Measurements from ENCODE around the gene ALDH6A1.
A peak's percentile ranks its signal among the peaks of the same experiment; 100 is the strongest.

Gene ALDH6A1

DNA sequence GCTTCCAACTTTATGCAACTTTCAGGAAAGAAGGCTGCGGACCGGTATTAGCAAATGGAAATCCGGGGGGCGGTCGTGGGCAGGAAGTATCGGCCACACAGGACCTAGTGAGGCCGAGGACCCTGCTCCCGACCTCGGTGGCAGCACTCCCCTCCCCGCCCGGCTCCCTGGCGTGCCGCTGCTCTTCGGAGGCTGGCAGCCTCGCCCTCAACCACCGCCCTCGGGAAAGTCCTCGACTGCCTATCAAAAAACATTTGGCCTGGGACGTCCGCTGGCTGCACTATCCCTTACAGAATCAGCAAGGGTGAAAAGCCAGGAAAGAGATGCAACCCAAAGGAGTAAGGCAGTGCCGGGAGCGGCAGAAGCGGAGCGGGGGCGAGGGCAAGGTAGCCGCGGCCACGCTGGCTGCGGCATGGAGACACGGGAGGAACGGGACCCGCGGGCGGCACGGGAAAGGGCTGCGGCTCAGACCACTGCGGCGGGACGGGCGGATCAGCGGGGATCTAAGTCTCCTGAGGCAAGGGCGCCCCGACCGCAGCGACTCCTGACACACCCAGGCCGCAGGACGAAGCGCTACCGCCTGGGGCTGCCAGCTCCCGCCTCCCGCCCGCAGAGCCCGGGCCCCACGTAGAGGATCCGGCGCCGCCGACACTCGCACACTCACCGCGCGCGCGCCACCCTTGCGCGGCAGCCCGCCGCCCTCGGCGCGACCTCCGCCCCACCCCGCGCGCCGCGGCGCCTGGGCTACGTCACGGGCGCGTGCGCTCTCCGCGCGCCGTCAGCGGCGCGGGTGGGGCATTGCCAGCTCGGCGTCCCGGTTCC, 65.5 kb downstream of the ALDH6A1 start, which contains the start of the genes BBOF1 and ENTPD5:
BBOF1 (plus strand) TSS at position 764 of the 822 bp plus-strand sequence. CDS start 130 bp downstream, outside the sequence.
ENTPD5 (minus strand) TSS at position 703 of the 822 bp plus-strand sequence. CDS start 31,186 bp downstream, outside the sequence.
- peak within 1 kb of the TSS; percentile 91 to 97 for H3K4me3 Mint-ChIP-seq
- ATAC-seq (peak; percentile 98), DNase-seq (peak; percentile 80 to 81)
- H3K27me3 Mint-ChIP-seq = no peaks in the 10 kb centered on the region
- H3K4me1 Mint-ChIP-seq = peaks cover 18% of the 10 kb centered on the region
- H3K27ac Mint-ChIP-seq = peak within 1 kb of the TSS; percentile 95 to 99
- no peaks in the 10 kb centered on the region for H3K9me3 Mint-ChIP-seq

DNA sequence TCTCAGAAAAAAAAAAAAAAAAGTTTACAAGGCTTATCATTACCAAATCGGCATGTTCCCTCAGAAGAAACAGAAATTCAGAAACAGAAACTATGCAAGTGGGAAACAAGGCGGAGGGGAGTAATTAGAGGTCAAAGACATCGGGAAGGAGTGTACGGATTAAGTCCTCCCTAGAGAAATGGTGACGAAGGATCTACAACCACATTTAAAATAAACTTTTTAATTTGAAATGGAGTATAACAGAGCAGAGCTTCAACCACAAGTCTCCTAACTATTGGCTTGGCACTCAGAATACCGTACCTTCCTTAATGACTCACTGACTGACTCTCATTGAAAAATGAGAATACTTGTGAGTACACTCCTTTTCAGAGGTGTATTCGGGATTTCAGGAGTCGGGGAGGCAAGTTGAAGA, 66.1 kb downstream of the ALDH6A1 start:
- DNase-seq = no peak
- no peaks in the 10 kb centered on the region for H3K27me3 Mint-ChIP-seq
- no peaks in the 10 kb centered on the region for H3K9me3 Mint-ChIP-seq
- peaks cover 18% of the 10 kb centered on the region for H3K4me1 Mint-ChIP-seq
- H3K4me3 Mint-ChIP-seq = peak overlapping the region; percentile 91 to 97
- ATAC-seq = peak; percentile 48
- peak overlapping the region; percentile 95 to 99 for H3K27ac Mint-ChIP-seq

DNA sequence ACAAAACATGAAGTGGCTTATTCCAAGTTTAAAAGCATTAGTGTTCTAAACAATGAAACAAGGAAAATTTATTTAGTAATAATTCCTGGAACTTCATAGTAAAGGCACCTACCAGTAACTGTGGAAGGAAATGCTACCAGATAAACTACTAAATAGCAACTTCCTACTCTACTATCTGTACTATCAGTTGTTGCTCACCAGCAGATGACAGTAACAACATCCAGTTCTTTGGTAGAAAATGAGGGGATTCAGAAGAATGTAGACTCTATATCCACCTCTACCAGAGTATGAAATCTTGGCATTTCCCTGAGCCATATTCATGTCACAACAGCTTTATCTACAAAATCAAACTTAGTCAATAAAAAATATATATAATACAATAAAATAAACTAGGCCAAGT, 68.3 kb downstream of the ALDH6A1 start:
- ATAC-seq = no peak
- no peak overlapping the region for H3K27ac Mint-ChIP-seq

DNA sequence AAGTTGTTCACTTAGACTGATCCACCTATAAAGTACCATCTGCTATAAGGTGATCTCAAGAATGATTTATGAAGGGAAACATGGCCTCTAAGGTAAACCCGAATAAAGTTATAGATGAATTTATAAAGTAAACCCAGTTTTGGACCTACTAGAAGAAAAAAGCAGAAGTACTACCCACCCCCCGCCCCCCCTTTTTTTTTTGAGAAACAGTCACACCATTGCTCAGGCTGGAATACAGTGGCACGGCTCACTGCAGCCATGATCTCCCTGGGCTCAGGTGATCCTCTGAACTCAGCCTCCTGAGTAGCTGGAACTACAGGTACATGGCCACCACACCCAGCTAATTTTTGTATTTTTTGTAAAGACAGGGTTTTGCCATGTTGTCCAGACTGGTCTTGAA, 69.1 kb downstream of the ALDH6A1 start:
- H3K27ac Mint-ChIP-seq = no peak overlapping the region
- ATAC-seq (no peak), DNase-seq (no peak)
- no peaks in the 10 kb centered on the region for H3K9me3 Mint-ChIP-seq
- H3K4me3 Mint-ChIP-seq = no peak overlapping the region
- H3K27me3 Mint-ChIP-seq = no peaks in the 10 kb centered on the region
- H3K4me1 Mint-ChIP-seq = peaks cover 18% of the 10 kb centered on the region

More for the DNA sequence above, 68.3 kb downstream of the ALDH6A1 start:
- Mint-ChIP-seq H3K4me3 (no peak overlapping the region), H3K9me3 (no peaks in the 10 kb centered on the region), H3K4me1 (peaks cover 18% of the 10 kb centered on the region), H3K27me3 (no peaks in the 10 kb centered on the region)
- no peak for DNase-seq

GRCh38 chr14:74014299-74014698, 70.0 kb downstream of the ALDH6A1 start:
- DNase-seq (no peak), ATAC-seq (no peak)
- Mint-ChIP-seq H3K4me3 (no peak overlapping the region), H3K9me3 (no peaks in the 10 kb centered on the region), H3K27me3 (no peaks in the 10 kb centered on the region), H3K4me1 (peaks cover 12% of the 10 kb centered on the region), H3K27ac (no peak overlapping the region)

GRCh38 chr14:74008843-74009499, 75.3 kb downstream of the ALDH6A1 start:
- Mint-ChIP-seq H3K9me3 (no peaks in the 10 kb centered on the region), H3K4me3 (no peak overlapping the region), H3K27me3 (no peaks in the 10 kb centered on the region), H3K4me1 (no peaks in the 10 kb centered on the region), H3K27ac (no peak overlapping the region)
- DNase-seq (no peak), ATAC-seq (no peak)
